A673 (cell line): ENCODE data around the gene ZFYVE1.

Experiments
- EZH2 ChIP-seq: fragments of 200-600 bp; sonication (generic); IDR thresholded peaks from 2 replicates; pipeline ENCODE4 v1.6.1; 2017; ENCODE audit warnings: borderline replicate concordance, low read depth, mild to moderate bottlenecking, mixed read lengths, antibody characterized with exemption, low read length; ENCODE audit not compliant: poor library complexity, severe bottlenecking
- TF ChIP-seq, protein P1 (sequence below): fragments of 300-800, 200-600 bp; sonication (generic); conservative IDR thresholded peaks from 2 replicates; pipeline ENCODE4 v1.5.1; 2017; ENCODE audit warnings: low read depth, mild to moderate bottlenecking, antibody characterized with exemption, low read length, moderate library complexity, mixed read lengths

DNA sequence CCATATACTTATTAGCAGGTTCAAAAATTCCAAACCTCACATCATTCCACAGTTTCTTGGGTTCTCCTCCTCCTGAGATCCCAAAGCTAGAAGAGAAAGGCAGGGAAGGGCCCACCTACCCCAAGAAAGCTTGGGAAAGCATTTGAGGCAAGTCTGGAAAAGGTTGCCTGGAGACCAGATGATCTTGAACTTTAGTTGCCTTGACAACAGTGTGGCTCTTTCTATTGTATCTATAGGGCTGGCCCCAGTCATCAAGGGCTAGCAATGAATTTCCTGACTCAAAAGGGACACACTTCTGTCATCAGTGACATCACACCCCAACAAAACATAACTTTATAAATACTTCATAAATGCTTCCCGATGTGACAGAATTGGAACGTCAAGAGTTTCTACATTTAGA, 40.0 kb downstream of the ZFYVE1 start:
- TF ChIP-seq, protein P1, sequence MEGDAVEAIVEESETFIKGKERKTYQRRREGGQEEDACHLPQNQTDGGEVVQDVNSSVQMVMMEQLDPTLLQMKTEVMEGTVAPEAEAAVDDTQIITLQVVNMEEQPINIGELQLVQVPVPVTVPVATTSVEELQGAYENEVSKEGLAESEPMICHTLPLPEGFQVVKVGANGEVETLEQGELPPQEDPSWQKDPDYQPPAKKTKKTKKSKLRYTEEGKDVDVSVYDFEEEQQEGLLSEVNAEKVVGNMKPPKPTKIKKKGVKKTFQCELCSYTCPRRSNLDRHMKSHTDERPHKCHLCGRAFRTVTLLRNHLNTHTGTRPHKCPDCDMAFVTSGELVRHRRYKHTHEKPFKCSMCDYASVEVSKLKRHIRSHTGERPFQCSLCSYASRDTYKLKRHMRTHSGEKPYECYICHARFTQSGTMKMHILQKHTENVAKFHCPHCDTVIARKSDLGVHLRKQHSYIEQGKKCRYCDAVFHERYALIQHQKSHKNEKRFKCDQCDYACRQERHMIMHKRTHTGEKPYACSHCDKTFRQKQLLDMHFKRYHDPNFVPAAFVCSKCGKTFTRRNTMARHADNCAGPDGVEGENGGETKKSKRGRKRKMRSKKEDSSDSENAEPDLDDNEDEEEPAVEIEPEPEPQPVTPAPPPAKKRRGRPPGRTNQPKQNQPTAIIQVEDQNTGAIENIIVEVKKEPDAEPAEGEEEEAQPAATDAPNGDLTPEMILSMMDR = no peak
- no peak for TF ChIP-seq EZH2
